ENCODE measurements around the gene HSPG2.

Gene HSPG2

GRCh38 chr1:21837476-21837875, 99.6 kb downstream of the HSPG2 start:
- H3K4me3 ChIP-seq (ENCODE audit: low read depth, low read length): no peak overlapping the region
- H3K27me3 ChIP-seq (replicated peaks): no peaks in the 10 kb centered on the region
- no peak for DNase-seq
- TF ChIP-seq, protein P1, sequence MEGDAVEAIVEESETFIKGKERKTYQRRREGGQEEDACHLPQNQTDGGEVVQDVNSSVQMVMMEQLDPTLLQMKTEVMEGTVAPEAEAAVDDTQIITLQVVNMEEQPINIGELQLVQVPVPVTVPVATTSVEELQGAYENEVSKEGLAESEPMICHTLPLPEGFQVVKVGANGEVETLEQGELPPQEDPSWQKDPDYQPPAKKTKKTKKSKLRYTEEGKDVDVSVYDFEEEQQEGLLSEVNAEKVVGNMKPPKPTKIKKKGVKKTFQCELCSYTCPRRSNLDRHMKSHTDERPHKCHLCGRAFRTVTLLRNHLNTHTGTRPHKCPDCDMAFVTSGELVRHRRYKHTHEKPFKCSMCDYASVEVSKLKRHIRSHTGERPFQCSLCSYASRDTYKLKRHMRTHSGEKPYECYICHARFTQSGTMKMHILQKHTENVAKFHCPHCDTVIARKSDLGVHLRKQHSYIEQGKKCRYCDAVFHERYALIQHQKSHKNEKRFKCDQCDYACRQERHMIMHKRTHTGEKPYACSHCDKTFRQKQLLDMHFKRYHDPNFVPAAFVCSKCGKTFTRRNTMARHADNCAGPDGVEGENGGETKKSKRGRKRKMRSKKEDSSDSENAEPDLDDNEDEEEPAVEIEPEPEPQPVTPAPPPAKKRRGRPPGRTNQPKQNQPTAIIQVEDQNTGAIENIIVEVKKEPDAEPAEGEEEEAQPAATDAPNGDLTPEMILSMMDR (IDR thresholded peaks at IDR 0.05; ENCODE audit: low read depth, low read length, missing control alignments): no peak
- in situ Hi-C loops (cut with HindIII; ENCODE audit: low pct_ligation_motif_present, low sequenced_read_pairs): no loop called here
- H3K36me3 ChIP-seq (replicated peaks): peaks cover 78% of the 10 kb centered on the region
- no peak overlapping the region for H3K27ac ChIP-seq

DNA sequence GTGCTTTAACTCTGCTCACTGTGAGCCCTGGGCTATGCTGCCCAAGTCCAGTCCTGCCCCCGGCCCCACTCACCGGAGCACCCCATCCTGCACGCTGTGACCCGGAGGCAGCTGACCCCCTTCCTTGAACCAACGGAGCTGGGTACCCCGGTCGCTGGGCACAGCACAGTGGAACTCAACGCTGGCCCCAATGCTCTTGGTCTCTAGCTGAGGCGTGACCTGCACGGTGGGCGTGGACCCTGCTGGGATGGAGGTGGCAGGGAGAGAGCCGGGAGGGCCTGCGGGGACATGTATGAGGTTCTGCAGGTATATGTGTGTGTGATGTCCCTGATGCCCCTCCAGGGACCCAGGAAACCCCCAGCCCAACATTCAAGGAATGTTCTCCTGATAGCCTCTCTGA, 100.4 kb downstream of the HSPG2 start:
- TF ChIP-seq, protein P1 (IDR thresholded peaks at IDR 0.05; ENCODE audit: low read depth, low read length, missing control alignments): no peak
- DNase-seq: no peak
- no peaks in the 10 kb centered on the region for H3K27me3 ChIP-seq (replicated peaks)
- H3K36me3 ChIP-seq (replicated peaks): peaks cover 70% of the 10 kb centered on the region
- in situ Hi-C loops (cut with HindIII; ENCODE audit: low pct_ligation_motif_present, low sequenced_read_pairs): no loop called here
- no peak overlapping the region for H3K4me3 ChIP-seq (ENCODE audit: low read depth, low read length)
- H3K27ac ChIP-seq: no peak overlapping the region

DNA sequence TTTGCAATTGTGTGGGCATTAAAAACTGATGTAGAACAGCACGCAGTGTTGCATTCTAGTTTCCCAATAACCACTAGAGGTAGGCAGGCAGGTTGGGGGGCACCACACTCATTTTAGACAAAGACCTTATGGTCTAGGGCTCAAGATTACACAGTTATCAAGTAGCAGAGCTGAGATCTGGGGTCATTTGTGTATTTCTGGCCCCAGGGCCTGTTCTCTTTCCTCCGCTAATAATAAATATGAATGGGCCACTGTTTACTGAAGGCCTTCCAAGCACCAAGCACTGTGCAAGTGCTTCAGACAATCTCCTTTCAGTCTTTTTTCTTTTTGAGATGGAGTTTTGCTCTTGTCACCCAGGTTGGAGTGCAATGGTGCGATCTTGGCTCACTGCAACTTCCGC, 101.1 kb downstream of the HSPG2 start:
- DNase-seq: no peak
- no peaks in the 10 kb centered on the region for H3K27me3 ChIP-seq (replicated peaks)
- H3K4me3 ChIP-seq (ENCODE audit: low read depth, low read length): no peak overlapping the region
- in situ Hi-C loops (cut with HindIII; ENCODE audit: low pct_ligation_motif_present, low sequenced_read_pairs): no loop called here
- peaks cover 70% of the 10 kb centered on the region for H3K36me3 ChIP-seq (replicated peaks)
- TF ChIP-seq, protein P1 (IDR thresholded peaks at IDR 0.05; ENCODE audit: low read depth, low read length, missing control alignments): no peak
- no peak overlapping the region for H3K27ac ChIP-seq

DNA sequence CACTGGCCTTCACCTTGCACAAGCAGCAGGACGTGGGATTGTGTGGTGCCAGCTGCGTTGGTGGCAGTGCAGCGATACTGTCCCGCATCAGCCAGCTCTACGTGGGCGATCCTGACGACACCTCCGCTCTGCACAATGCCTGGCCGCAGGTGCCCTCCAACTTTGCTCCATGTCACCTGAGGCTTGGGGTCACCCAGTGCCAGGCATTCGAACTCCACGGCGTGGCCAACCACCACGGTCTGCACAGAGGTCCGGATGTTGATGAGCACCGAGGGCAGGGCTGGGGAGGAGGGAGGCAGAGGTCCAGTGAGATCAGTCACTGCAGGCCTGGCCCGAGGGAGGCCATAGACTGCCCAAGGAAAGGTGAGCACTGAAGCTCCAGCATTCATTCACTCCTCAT, 102.4 kb downstream of the HSPG2 start:
- Histone ChIP-seq H3K27me3 (replicated peaks) (no peaks in the 10 kb centered on the region), H3K36me3 (replicated peaks) (peaks cover 73% of the 10 kb centered on the region), H3K4me3 (ENCODE audit: low read depth, low read length) (no peak overlapping the region), H3K27ac (no peak overlapping the region)
- DNase-seq: no peak
- in situ Hi-C loops (cut with HindIII; ENCODE audit: low pct_ligation_motif_present, low sequenced_read_pairs): no loop called here
- TF ChIP-seq, protein P1 (IDR thresholded peaks at IDR 0.05; ENCODE audit: low read depth, low read length, missing control alignments): no peak

GRCh38 chr1:21834094-21834493, 103.0 kb downstream of the HSPG2 start:
- no peak overlapping the region for H3K27ac ChIP-seq
- peaks cover 73% of the 10 kb centered on the region for H3K36me3 ChIP-seq (replicated peaks)

More at GRCh38 chr1:21834094-21834493, 103.0 kb downstream of the HSPG2 start:
- no peaks in the 10 kb centered on the region for H3K27me3 ChIP-seq (replicated peaks)
- in situ Hi-C loops (cut with HindIII; ENCODE audit: low pct_ligation_motif_present, low sequenced_read_pairs): no loop called here
- H3K4me3 ChIP-seq (ENCODE audit: low read depth, low read length): no peak overlapping the region
- TF ChIP-seq, protein P1 (IDR thresholded peaks at IDR 0.05; ENCODE audit: low read depth, low read length, missing control alignments): peak; percentile 35
- DNase-seq: no peak
